ENCODE data around the gene PROX1.

PROX1 gene

GRCh38 chr1:214022229-214022791, 34.5 kb downstream of the PROX1 start:
- no peak for DNase-seq (ENCODE audit: low read depth)

GRCh38 chr1:214022810-214023425, 35.1 kb downstream of the PROX1 start:
- no peak for DNase-seq (ENCODE audit: low read depth)

GRCh38 chr1:214026985-214027384, 39.2 kb downstream of the PROX1 start:
- DNase-seq (ENCODE audit: low read depth) = no peak

DNA sequence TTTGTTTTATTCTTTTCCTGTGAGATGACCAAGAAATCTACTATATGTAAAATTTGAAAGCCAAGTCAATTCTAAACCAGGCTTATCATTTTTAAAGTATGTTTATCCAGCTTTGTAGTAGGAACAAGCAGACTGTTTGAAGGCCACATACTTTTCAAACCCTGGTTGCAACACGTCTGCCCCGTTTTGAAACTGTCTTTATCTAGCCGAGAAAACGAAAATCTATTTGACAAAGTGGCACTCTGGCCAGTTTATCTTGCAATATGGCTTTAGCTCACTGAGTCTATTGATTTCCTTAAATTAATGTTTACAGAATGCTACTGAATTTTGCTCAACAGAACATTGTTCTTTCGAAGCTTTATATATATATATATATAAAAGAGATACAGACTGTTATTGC, 39.7 kb downstream of the PROX1 start:
- no peak for DNase-seq (ENCODE audit: low read depth)

DNA sequence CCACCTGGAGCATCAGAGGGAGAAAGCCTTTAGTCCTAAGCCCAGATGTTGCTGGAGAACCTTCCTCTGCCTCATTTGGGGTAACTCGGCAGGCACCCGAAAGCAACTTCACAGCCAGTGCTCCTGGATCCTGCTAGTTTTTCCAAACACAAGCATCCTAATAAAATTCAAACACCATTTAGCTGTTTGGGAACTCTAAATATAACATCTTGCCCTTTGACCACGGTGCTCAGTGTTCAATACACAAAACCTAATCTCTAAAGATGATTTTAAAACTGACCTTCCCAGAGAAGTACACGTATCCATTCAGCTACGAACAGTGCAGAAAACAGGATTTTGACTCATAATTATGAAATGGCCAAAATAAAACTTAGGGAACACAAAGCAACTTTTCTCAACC, 40.3 kb downstream of the PROX1 start:
- no peak for DNase-seq (ENCODE audit: low read depth)

GRCh38 chr1:214028649-214029406, 41.1 kb downstream of the PROX1 start:
- DNase-seq (ENCODE audit: low read depth) = no peak

DNA sequence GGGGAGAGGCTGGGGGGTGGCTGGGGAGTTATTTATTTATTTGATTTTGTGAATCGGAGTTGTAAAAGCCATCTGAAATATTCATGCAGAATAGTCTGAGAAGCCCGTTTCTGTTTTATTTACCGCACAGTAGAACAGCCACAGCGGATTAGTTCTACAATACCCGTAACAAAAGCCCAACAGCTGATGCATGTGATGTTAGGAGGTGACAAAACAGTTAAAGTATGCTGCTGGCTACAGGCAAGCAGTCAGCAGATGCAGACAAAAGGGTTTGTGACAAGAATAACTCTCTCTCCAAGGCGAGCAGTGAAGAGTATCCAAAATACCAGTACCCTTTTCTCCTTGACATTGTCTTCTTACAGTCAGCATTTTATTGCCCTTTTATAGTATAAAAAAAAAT, 42.0 kb downstream of the PROX1 start:
- no peak for DNase-seq (ENCODE audit: low read depth)

- no peak for DNase-seq (ENCODE audit: low read depth)
Observed at GRCh38 chr1:214031267-214031650, 43.5 kb downstream of the PROX1 start.

- no peak for DNase-seq (ENCODE audit: low read depth)
Observed at GRCh38 chr1:214037468-214037867, 49.7 kb downstream of the PROX1 start.

- DNase-seq (ENCODE audit: low read depth) = no peak
Observed at GRCh38 chr1:214039394-214040018, 51.7 kb downstream of the PROX1 start.

- no peak for DNase-seq (ENCODE audit: low read depth)
Observed at GRCh38 chr1:214043167-214043566, 55.4 kb downstream of the PROX1 start.

DNA sequence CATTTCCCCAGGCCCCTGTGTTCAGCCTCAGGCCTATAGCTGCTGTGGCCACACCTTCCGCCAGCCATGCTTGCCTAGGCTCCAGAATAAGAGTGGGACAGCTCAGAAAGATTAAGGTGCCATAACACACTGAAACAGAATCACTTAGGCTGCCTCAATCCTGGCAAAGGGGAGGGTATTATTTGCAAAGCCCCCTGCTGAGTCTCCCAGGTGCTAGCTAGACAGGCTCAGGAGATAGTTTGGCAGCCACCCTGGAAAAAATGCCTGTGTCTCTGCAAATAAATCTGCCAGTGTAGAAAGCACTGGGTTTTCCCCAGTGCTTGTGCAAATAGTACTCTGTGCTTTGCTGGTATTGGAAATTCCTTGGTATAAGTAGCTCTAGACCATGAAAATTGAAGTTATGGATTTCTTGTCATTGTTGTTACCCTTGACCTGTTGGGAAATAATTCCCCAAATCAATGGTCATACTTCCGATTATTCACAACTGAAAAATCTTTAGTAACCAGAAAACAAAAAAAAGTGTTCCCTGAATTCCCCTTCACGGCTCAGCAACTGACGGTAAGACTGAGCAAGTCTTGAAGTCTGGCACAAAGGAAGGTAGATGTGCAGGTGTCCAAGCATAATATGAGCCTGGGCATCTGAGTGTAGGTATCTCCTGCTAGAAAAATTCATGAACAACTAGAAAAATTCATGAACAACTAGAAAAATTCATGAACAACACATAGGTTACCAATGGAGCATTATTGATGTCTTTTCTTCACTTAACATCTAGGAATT, 56.9 kb downstream of the PROX1 start:
- no peak for DNase-seq (ENCODE audit: low read depth)

DNA sequence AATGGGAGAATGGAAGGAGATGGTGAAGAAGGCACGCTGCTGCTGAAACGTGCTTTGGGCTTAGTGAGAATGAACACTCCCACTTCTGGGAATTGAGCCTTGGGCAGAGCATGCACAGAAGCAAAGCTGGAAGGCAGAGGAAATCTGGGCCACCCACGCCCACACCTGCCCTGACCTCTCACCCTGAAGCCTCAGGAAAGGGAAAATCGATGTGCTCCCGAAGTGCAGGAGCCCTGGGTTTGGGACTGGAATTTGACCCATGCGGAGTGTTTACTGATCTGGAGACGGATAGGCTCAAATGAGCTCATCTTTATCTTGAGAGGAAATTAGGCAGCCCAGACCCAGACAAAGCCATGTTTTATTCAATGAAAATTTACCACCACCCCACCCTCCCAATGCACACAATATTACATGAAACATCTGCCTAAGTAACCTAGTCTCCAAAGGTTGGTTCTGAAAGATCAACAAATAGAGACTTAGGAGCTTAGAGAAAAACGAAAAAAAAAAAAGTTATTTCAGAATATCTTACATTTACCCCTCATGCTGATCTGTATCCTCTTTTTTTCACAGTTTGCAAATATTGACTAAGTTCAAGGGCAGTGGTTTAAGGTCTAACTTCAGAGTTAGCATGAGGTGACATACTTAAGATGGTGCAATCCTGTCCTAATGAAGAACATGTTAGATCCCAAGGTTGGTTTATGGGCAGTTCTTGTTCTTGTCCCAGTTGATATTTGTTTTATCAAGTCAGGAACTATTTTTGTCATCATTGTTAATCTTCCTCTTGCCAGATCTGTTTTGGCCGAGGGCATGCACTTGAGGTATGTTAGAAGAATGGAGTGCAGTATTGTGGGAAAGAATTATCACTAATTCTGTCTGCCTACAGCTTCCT, 63.0 kb downstream of the PROX1 start:
- no peak for DNase-seq (ENCODE audit: low read depth)

DNA sequence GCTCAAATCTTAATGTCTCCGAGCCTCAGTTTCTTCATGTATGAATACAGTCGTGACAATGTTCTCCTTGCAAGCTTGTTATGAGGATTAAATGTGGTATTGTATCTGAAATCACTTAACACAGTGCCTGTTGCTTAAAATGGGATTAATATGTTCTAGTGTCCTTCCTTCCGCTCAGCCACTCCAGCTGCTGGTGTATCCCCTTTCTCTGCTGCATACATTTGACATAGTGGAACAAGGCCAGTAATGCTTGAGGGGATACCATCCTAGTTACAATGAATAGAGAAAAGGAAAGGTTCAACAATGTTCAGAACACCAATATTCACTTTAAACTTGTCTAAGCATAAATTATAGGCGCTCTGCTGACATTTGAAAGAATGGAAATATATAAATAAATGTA, 64.0 kb downstream of the PROX1 start:
- no peak for DNase-seq (ENCODE audit: low read depth)

DNA sequence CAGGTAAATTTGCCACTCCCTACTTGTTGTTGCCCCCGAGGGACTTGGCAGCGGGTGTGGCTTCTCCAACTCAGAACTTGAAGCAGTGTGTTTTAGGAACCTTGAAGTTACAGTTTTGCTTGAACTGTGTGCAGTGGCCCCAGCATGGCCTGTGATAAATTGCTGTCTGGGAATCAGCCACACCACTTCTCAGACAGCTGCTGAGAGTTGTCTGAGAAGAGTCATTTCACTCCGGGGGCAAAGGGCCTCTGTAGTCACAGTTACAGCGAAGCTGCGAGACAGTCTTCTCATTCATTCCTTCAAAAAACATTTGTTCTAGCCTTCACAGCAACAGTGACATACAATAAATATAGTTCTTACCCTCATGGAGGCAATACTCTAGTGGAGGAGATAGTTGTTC, 70.3 kb downstream of the PROX1 start:
- DNase-seq (ENCODE audit: low read depth) = no peak

DNA sequence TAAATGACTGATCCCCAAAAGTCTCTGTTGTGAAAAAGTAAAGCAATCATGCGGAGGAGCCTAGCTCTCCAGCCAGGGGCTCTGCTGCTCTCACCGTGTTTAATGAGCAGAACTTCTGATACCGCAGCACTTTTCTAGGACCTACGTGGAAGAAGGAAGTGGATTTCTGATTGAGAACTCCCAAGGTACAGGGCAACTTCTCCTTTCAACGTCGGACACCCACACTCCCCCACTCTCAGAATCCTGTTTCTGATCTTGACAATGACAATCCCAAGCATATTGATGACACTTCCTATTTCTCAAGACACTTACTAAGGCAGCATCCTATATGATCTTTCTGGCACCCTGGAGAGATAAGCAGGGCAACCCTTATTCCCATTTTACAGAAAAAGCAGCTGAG, 78.4 kb downstream of the PROX1 start:
- no peak for DNase-seq (ENCODE audit: low read depth)

DNA sequence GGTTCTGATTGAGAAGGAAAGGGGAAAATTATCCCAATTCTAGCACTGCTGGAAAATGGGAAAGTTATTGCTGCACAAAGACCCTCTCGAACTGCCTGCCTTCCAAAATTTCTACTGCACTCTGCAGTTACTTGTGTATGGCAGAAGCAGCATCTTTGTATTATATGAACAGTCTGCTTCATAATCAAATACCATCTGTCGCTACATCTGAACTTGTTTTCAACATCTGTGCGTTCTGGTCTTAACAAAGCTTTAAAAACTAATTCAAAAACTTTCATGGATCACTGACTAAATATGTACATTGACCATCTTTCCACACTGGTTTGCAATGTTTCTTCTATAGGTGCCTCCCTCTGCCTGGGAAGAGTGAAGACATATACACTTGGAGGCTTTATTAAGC, 79.2 kb downstream of the PROX1 start:
- DNase-seq (ENCODE audit: low read depth) = no peak

- DNase-seq (ENCODE audit: low read depth) = no peak
Observed at GRCh38 chr1:214067397-214067796, 79.6 kb downstream of the PROX1 start.

- DNase-seq (ENCODE audit: low read depth) = no peak
Observed at GRCh38 chr1:214067853-214068703, 80.3 kb downstream of the PROX1 start.

- DNase-seq (ENCODE audit: low read depth) = no peak
Observed at GRCh38 chr1:214068979-214069378, 81.2 kb downstream of the PROX1 start.

All from fibroblast of gingiva (primary cell).